Measurements from ENCODE around the gene CPHXL2. TPM values are rescaled to one million over a fixed set of nuclear protein-coding genes. Genes with fewer than 3 reads are reported as not detected.

CPHXL2 gene
- total RNA-seq, 2 donors from 2014 or later, result not detected

- H3K36me3 ChIP-seq, result no peaks in the 10 kb centered on the region
- DNase-seq (ENCODE audit: low spot score) (no peak), ATAC-seq (ENCODE audit: insufficient number of reproducible peaks, low FRiP score, low read depth) (no peak)
- H3K4me1 ChIP-seq (ENCODE audit: control insufficient read depth in 1 of 2, low read depth in 2 of 2), result no peaks in the 10 kb centered on the region
- no peak overlapping the region for H3K4me3 ChIP-seq
- H3K27me3 ChIP-seq (replicated peaks; ENCODE audit: insufficient read depth), result no peaks in the 10 kb centered on the region
- no peak for TF ChIP-seq CTCF (IDR thresholded peaks at IDR 0.05)
- H3K9me3 ChIP-seq, result no peaks in the 10 kb centered on the region
- H3K27ac ChIP-seq, result no peak overlapping the region
These were observed 26.5 kb upstream of the CPHXL2 start for GRCh38 chr16:75703306-75703705.

- H3K36me3 ChIP-seq, result no peaks in the 10 kb centered on the region
- no peaks in the 10 kb centered on the region for H3K4me1 ChIP-seq (ENCODE audit: control insufficient read depth in 1 of 2, low read depth in 2 of 2)
- no peak for TF ChIP-seq CTCF (IDR thresholded peaks at IDR 0.05)
- no peak for ATAC-seq (ENCODE audit: insufficient number of reproducible peaks, low FRiP score, low read depth)
- DNase-seq (ENCODE audit: low spot score), result no peak
- H3K27ac ChIP-seq, result no peak overlapping the region
- no peak overlapping the region for H3K4me3 ChIP-seq
- no peaks in the 10 kb centered on the region for H3K27me3 ChIP-seq (replicated peaks; ENCODE audit: insufficient read depth)
- H3K9me3 ChIP-seq, result no peaks in the 10 kb centered on the region
These were observed 25.4 kb upstream of the CPHXL2 start for GRCh38 chr16:75702242-75702641.

- Histone ChIP-seq H3K4me3 (no peak within 1 kb of the TSS), H3K4me1 (ENCODE audit: control insufficient read depth in 1 of 2, low read depth in 2 of 2) (no peaks in the 10 kb centered on the region), H3K27me3 (replicated peaks; ENCODE audit: insufficient read depth) (no peaks in the 10 kb centered on the region), H3K36me3 (no peaks in the 10 kb centered on the region), H3K9me3 (no peaks in the 10 kb centered on the region), H3K27ac (no peak within 1 kb of the TSS)
- no peak for DNase-seq (ENCODE audit: low spot score)
- no peak for TF ChIP-seq CTCF (IDR thresholded peaks at IDR 0.05)
- ATAC-seq (ENCODE audit: insufficient number of reproducible peaks, low FRiP score, low read depth), result no peak
These were observed 24.6 kb upstream of the CPHXL2 start, which contains the start of gene DUXB for GRCh38 chr16:75701361-75701760. TSS of gene DUXB (minus strand) at chr16:75701461. CDS start at chr16:75701418, 43 bp downstream.

- H3K27me3 ChIP-seq (replicated peaks; ENCODE audit: insufficient read depth), result no peaks in the 10 kb centered on the region
- DNase-seq (ENCODE audit: low spot score) (no peak), ATAC-seq (ENCODE audit: insufficient number of reproducible peaks, low FRiP score, low read depth) (no peak)
- no peaks in the 10 kb centered on the region for H3K9me3 ChIP-seq
- no peak overlapping the region for H3K27ac ChIP-seq
- no peak for TF ChIP-seq CTCF (IDR thresholded peaks at IDR 0.05)
- no peaks in the 10 kb centered on the region for H3K4me1 ChIP-seq (ENCODE audit: control insufficient read depth in 1 of 2, low read depth in 2 of 2)
- H3K36me3 ChIP-seq, result no peaks in the 10 kb centered on the region
- no peak overlapping the region for H3K4me3 ChIP-seq
These were observed 20.8 kb upstream of the CPHXL2 start for GRCh38 chr16:75697571-75697970.

- Histone ChIP-seq H3K4me3 (no peak overlapping the region), H3K27ac (no peak overlapping the region), H3K4me1 (ENCODE audit: control insufficient read depth in 1 of 2, low read depth in 2 of 2) (no peaks in the 10 kb centered on the region), H3K9me3 (no peaks in the 10 kb centered on the region), H3K27me3 (replicated peaks; ENCODE audit: insufficient read depth) (no peaks in the 10 kb centered on the region), H3K36me3 (no peaks in the 10 kb centered on the region)
- ATAC-seq (ENCODE audit: insufficient number of reproducible peaks, low FRiP score, low read depth) (no peak), DNase-seq (ENCODE audit: low spot score) (no peak)
- TF ChIP-seq CTCF (IDR thresholded peaks at IDR 0.05), result no peak
These were observed 18.9 kb upstream of the CPHXL2 start for GRCh38 chr16:75695708-75696107.

Measured in thoracic aorta (tissue), 2 donors.